Activated gamma-delta T cell treated with Interleukin-2 at 50 U/mL for 16 hours (primary cell): Measurements from ENCODE around the gene TMEM150C.
"Not testable (repeated sequence)": the region's sequence is repeated elsewhere in the genome, so short reads cannot be mapped to it uniquely, and the experiment has no call there.

Source experiments
- DNase-seq: peaks from one replicate; pipeline ENCODE4 v3.0.0-alpha.2; 2020

The TMEM150C gene

DNA sequence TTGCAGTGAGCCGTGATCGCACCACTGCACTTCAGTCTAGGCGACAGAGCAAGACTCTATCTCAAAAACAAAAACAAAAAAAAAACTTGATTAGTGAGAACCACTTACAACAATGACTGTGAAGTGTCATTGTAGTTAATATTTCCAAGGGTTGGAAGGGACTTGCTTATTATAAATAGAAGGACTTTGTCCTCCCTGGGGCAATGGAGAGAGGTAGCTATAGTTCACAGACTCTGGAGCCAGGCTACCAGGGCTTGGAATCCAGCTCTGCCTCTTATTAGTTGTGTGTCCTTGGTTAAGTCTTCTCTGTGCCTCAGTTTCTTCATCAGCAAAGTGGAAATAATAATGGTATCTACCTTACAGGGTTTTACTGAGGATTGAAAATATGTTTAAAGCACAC is 51.6 kb downstream of the TMEM150C start:
- DNase-seq: no peak

DNA sequence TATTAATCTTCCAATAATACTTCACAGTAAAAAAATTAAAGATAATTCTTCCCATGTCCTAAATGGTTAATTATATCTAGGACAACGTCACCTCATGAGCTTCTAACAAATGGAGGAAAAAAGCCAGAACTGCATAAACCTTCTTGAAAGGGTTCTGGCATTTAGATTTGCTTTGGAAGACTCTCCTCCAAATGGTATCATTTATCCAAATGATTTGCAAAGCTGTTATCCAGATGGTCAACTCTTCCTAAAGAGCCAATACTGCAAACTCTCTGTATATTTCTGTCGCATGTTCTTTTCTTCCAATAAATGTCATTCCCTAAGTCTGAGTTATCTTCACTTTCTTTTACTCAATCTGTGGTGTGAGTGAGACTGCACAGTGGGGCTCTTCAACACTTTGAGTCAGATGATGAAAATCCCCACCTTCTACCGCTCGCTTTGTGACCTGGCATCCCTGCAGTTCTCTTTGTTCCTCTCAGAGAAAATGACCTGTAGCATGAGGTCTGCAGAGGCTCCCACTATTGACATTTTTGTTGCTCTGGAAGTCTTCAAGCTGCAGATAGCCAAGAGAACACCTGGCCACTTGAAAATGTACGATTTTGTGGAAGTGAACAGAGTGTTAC is 52.9 kb downstream of the TMEM150C start:
- no peak for DNase-seq

DNA sequence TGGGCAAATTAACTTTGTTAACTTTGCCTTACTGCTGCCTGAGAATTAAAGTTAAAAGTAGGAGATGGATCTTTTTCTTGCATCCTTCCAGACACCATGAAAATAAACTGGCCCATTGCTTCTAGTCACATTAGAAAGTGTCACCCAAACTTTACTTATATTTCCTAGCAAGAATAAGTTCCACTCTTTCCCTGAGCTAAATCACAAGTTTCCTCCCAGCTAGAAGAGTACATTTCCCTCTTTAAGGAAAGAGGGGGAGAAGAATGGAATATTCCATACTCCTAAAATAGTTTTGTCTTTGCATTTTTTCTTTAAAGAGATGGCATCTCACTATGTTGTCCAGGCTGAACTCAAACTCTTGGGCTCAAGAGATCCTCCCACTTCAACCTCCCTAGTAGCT is 53.8 kb downstream of the TMEM150C start:
- DNase-seq: no peak

- DNase-seq: no peak
These were observed 60.7 kb downstream of the TMEM150C start for GRCh38 chr4:82501154-82501442.

GRCh38 chr4:82500435-82501153 is 61.2 kb downstream of the TMEM150C start:
- no peak for DNase-seq

DNA sequence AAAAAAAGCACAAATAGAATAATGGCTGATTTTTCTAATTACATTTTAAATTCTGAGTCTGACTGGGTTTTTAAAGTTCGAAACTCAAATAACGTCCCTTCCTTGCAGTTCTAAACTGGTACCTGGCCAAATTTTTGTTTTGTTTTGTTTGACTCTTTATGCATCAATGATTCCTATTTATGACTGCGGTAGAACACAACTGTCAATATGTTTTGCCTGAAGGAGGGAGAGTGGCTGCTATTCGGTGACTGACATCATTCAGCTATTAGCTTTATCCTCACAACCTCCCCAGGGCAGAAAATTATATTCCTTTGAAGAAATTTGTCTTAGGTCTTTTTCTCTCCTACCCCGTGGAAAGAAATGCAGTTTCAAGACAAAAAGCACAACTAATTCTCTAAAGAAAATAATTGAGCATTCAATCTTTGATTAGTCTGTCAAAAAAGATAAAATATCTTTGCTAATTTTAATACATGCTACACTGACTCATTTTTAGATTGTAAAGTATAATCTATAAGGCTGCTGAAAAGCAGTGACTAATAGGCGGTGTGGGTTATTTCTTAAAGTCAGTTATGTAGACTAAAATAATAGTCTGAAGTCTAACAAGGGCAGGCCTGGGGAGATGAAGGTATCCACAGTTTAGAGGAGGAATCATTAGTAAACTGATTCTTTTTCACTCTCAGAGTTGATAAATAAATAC is 61.9 kb downstream of the TMEM150C start:
- DNase-seq: no peak

- no peak for DNase-seq
These were observed 65.4 kb downstream of the TMEM150C start for GRCh38 chr4:82496349-82496748.

DNA sequence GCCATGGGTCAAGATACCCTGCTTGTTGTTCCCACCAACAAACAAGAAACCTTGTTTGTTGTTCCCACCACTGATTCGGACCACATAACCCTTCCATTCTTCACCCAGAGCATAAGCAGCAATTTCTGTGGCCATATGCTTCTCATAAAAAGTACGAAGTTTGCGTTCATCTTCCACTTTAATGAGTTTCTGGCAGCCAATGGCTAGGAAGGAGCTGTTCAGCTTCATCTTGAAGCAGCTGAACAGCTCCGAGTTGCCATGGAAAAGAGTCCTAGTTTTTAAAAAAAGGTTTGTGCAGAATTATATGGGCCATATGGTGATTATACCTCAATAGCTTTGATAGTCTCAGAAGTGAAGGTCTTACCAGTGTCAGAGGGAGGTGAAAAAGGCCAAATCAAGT is 66.1 kb downstream of the TMEM150C start:
- DNase-seq: no peak

DNA sequence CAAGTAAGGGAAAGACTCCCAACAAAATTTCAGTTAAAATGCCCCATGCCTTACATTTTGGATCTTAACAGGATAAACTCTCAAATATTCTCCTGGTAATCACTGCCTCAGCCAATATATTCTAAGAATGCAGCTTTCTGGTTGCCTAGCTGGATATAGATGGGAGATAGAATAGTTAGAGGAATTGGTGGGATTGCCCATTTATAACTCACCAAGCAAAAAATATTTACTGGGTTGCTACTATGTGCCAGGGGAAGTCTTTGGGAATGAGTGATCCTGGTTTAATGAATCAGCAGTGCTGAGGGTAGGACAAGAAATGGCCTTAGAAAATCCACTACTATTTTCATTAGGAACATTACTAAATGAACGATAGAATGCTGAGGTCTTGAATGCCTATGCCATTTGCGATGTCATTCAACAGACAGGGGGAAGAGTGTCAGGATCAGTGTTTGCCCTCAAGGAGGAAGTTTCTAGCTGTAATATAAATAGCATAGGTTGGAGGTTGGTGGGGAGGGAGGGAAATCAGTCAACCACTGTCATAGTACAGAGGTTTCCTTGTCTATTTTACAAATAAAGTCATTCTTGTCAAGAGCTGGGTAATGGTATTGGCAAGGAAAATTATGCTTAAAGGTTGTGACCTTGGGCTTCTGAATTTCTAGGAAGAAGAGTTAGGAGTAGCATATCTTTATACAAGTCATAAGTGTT is 67.9 kb downstream of the TMEM150C start:
- no peak for DNase-seq

DNA sequence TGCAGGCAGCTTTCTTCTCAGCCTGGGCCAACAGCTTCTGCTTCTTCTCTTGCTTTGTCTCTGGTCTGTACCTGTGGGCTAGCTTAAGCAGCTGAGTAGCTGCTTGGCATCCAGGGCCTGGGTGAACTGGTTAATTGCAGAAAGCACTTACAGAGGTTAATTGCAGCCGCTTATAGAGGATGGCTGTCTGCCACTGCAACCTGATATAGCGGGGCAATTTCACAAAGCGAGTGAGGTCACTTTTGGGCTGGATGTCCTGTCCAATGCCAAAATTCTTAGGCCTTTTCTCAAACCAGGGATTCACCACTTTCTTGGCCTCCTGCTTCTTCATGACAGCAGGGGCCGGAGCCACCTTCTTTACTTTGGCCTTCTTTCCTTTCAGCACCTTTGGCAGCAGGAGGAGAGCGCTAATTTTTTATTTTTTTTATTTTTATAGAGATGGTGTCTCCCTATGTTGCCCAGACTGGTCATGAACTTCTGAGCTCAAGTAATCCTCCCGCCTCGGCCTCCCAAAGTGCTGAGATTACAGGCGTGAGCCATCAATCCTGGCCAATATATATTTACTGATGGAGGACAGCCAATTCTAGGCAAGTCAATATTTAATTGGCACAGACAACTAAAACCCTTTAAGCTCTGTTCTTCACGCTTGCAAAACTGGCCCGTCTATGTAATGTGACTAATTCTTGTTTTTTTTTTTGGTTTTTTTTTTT is 70.4 kb downstream of the TMEM150C start:
- no peak for DNase-seq

- DNase-seq: no peak
These were observed 71.8 kb downstream of the TMEM150C start for GRCh38 chr4:82489987-82490386.

GRCh38 chr4:82489076-82489475 is 72.7 kb downstream of the TMEM150C start:
- DNase-seq: no peak

DNA sequence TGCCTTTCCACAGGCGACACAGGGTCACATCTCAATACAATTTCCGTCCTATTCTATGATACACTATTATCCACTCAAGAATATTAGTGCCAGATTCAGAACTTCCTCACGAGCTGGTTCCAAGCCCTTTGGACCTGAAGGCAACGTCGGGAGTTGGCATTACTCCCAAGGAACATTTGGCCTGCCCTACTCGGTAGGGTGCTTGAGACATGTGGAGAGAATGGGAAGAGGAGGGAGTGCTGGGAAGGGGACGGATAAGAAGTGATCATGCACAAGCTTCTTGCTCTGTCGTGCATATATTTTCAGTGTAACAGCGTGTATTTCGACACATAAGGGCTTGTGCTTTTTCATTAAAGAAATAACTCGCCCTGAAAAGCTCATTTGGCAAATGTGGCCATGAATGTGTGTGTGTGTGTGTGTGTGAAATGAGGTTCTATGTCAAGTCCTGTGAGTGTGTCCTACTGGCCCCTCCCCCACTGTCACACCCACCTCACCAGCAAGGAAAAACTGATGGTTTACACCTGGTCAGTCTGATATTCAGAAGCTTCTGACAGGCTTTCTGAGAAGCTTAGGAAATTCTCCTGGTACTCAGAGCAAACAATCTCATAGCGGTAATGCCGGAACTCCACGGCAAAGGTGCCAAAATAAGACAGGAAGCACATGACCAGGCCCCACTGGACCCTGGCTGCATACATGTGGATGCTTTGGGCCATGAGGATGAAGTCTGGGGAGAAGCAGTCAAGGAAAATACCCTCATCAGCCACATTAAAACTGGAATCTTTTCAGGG is 76.6 kb downstream of the TMEM150C start:
- no peak for DNase-seq

GRCh38 chr4:82482387-82482786 is 79.4 kb downstream of the TMEM150C start:
- DNase-seq: no peak

- DNase-seq: no peak
These were observed 80.3 kb downstream of the TMEM150C start for GRCh38 chr4:82481506-82481840.

DNA sequence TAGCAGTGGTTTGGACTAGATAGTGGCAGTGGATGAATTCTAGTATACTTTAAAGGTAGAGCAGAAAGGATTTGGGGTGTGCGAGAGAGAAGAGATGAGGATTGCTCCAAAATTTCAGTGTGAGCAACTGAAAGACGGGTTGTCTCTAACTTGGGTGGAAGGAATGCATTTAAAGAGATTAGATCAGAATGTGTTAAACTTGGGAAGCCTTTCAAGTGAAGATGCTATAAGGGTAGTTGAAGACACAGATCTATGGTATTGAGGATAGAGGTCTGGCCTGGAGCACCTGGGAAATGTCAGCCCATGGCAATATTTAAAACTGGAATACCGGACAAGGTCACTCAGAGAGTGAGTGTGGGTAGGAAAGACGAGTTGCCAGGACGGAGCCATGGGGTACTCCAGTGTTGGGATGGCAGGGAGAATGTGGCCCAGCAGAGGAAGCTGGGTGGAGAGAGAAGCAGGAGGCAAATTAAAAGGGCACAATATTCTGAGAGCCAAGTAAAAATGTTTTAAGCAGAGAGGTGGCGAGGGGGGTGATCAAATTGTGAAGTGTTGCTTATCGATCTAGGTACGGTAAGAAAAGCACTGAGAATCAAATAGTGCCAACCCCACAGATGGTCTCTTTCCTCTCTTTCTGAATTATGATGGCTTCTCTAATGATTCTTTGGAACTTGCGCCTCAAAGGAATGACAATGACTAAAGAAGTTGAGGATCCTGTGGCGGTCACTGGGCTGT is 80.8 kb downstream of the TMEM150C start:
- DNase-seq: no peak

DNA sequence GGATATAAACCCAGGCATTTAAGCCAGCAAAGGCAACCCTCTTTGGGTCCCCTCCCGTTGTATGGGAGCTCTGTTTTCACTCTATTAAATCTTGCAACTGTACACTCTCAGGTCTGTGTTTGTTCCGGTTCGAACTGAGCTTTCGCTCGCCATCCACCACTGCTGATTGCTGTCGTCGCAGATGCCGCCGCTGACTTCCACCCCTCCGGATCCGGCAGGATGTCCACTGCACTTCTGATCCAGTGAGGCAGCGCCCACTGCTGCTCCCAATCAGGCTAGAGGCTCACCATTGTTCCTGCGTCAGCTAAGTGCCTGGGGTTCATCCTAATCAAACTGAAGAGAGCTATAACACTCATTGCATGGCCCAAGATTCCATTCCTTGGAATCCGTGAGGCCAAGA is 82.2 kb downstream of the TMEM150C start:
- DNase-seq: no peak

DNA sequence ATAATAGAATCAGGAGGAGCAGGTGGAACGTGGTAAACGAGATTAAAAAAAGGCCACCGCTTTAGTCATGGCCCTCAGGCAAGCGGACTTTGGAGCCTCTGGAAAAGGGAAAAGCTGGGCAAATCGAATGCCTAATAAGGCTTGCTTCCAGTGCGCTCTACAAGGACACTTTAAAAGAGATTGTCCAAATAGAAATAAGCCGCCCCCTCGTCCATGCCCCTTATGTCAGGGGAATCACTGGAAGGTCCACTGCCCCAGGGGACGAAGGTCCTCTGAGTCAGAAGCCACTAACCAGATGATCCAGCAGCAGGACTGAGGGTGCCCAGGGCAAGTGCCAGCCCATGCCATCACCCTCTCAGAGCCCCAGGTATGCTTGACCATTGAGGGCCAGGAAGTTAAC is 84.3 kb downstream of the TMEM150C start:
- not testable (repeated sequence) for DNase-seq

GRCh38 chr4:82475931-82476330 is 85.9 kb downstream of the TMEM150C start:
- DNase-seq: not testable (repeated sequence)

DNA sequence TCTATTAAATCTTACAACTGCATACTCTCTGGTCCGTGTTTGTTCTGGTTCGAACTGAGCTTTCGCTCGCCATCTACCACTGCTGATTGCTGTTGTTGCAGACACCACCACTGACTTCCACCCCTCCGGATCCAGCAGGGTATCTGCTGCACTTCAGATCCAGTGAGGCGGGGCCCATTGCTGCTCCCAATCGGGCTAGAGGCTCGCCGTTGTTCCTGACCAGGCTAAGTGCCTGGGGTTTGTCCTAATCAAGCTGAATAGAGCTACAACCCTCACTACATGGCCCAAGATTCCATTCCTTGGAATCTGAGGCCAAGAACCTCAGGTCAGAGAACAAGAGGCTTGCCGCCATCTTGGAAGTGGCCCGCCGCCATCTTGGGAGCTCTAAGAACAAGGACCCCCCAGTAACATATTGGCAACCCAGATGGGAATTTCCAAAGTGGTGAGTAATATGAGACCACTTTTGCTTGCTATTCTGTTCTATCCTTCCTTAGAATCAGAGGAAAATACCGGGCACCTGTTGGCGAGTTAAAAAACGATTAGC is 88.1 kb downstream of the TMEM150C start:
- DNase-seq: no peak

- DNase-seq: not testable (repeated sequence)
These were observed 88.7 kb downstream of the TMEM150C start for GRCh38 chr4:82473080-82473479.
